22Rv1 (cell line): ENCODE results near the gene EMCN.

Experiments used
- H3K27ac ChIP-seq: fragments of 450-650 bp; 2 replicates; pipeline ENCODE4 v1.5.1; 2017
- CTCF ChIP-seq: fragments of 450-650 bp; IDR thresholded peaks from 2 replicates; pipeline ENCODE4 v1.5.1; 2017; ENCODE audit warnings: mild to moderate bottlenecking
- ZFX ChIP-seq: fragments of 450-650 bp; IDR thresholded peaks from 2 replicates; pipeline ENCODE4 v1.6.1; 2017; ENCODE audit warnings: antibody characterized with exemption, borderline replicate concordance

Gene EMCN

GRCh38 chr4:100511896-100512295, 5.9 kb downstream of the EMCN start:
- TF ChIP-seq ZFX = no peak
- TF ChIP-seq CTCF = no peak
- H3K27ac ChIP-seq = no peak overlapping the region; the same call in 1 of the 2 replicates

- TF ChIP-seq ZFX (no peak), CTCF (no peak)
- H3K27ac ChIP-seq = peak overlapping the region; percentile 41
Observed at GRCh38 chr4:100510551-100510950, 7.3 kb downstream of the EMCN start.

- no peak for TF ChIP-seq CTCF
- TF ChIP-seq ZFX = no peak
- H3K27ac ChIP-seq = no peak overlapping the region
Observed at GRCh38 chr4:100509386-100509785, 8.4 kb downstream of the EMCN start.

- no peak overlapping the region for H3K27ac ChIP-seq
Observed at GRCh38 chr4:100508691-100509090, 9.1 kb downstream of the EMCN start.

GRCh38 chr4:100504086-100504874, 13.5 kb downstream of the EMCN start:
- H3K27ac ChIP-seq = peak overlapping the region; percentile 35
- no peak for TF ChIP-seq ZFX
- TF ChIP-seq CTCF = no peak; the same call in 1 of the 2 replicates

More at GRCh38 chr4:100508691-100509090, 9.1 kb downstream of the EMCN start:
- TF ChIP-seq ZFX (no peak), CTCF (no peak)

- H3K27ac ChIP-seq = peak overlapping the region; percentile 99
- TF ChIP-seq CTCF (no peak), ZFX (no peak)
Observed at GRCh38 chr4:100497791-100498190, 20.0 kb downstream of the EMCN start.

- H3K27ac ChIP-seq = peak overlapping the region; percentile 99
- TF ChIP-seq ZFX (no peak), CTCF (no peak)
Observed at GRCh38 chr4:100495074-100495473, 22.7 kb downstream of the EMCN start.
